SU-DHL-6 (cell line): ENCODE results near the gene ACTL7A.

ENCODE experiments used
- H2AFZ ChIP-seq: fragments of 200-600 bp; sonication (generic); 2 replicates; pipeline ENCODE4 v1.6.1; 2014; ENCODE audit warnings: low read depth, mild to moderate bottlenecking, moderate library complexity, mixed read lengths, antibody characterized with exemption, low read length; ENCODE audit not compliant: severe bottlenecking
- H3F3A ChIP-seq: fragments of 200-600 bp; shearing (Covaris generic); 2 replicates; pipeline ENCODE4 v1.6.0; 2016; ENCODE audit warnings: antibody characterized with exemption, mild to moderate bottlenecking; ENCODE audit not compliant: insufficient read depth
- H3K27ac ChIP-seq: fragments of 200-600 bp; sonication (generic); 2 replicates; pipeline ENCODE4 v1.5.1; 2016; ENCODE audit warnings: low read depth, mild to moderate bottlenecking, low read length, moderate library complexity, mixed read lengths
- H3K27me3 ChIP-seq: fragments of 200-600 bp; sonication (generic), shearing (Covaris generic); 2 replicates; pipeline ENCODE4 v1.6.0; 2014; ENCODE audit warnings: mild to moderate bottlenecking, low read length
- H3K36me3 ChIP-seq: fragments of 200-600 bp; sonication (generic); 2 replicates; pipeline ENCODE4 v1.6.1; 2014; ENCODE audit warnings: mild to moderate bottlenecking, low read length, mixed read lengths
- H3K4me2 ChIP-seq: fragments of 300-600, 200-600 bp; shearing (Covaris generic), sonication (generic); 2 replicates; pipeline ENCODE4 v1.6.0; 2014; ENCODE audit warnings: low read length, low read depth, mild to moderate bottlenecking; ENCODE audit not compliant: poor library complexity, severe bottlenecking
- H3K4me3 ChIP-seq: fragments of 200-600 bp; sonication (generic); 2 replicates; pipeline ENCODE4 v1.5.1; 2014; ENCODE audit warnings: antibody characterized with exemption, low read length, mild to moderate bottlenecking, mixed read lengths; ENCODE audit not compliant: insufficient read depth, poor library complexity, severe bottlenecking
- H3K79me2 ChIP-seq: fragments of 200-600 bp; sonication (generic); 2 replicates; pipeline ENCODE4 v1.6.1; 2014; ENCODE audit warnings: mild to moderate bottlenecking, low read length, moderate library complexity; ENCODE audit not compliant: insufficient read depth
- H3K9ac ChIP-seq: fragments of 200-600 bp; sonication (generic); 2 replicates; pipeline ENCODE4 v1.7.0; 2014; ENCODE audit warnings: mild to moderate bottlenecking, low read length
- H3K9me2 ChIP-seq: fragments of 200-600 bp; sonication (generic); replicated peaks from 2 replicates; pipeline ENCODE4 v1.6.1; 2014; ENCODE audit warnings: low read length; ENCODE audit not compliant: insufficient read depth
- H3K9me3 ChIP-seq: fragments of 200-600 bp; sonication (generic); 2 replicates; pipeline ENCODE4 v1.6.1; 2014; ENCODE audit warnings: low read length, mixed read lengths; ENCODE audit not compliant: insufficient read depth
- H4K20me1 ChIP-seq: fragments of 200-600 bp; sonication (generic); 2 replicates; pipeline ENCODE4 v1.6.1; 2014; ENCODE audit warnings: low read depth, mild to moderate bottlenecking, antibody characterized with exemption, low read length, moderate library complexity, mixed read lengths
- CTCF ChIP-seq: fragments of 200-600 bp; sonication (generic); IDR thresholded peaks from one replicate; pipeline ENCODE4 v1.5.1; 2017; ENCODE audit warnings: antibody characterized with exemption, mild to moderate bottlenecking, low read length, moderate library complexity; ENCODE audit not compliant: insufficient read depth, poor library complexity, severe bottlenecking
- EZH2phosphoT487 ChIP-seq: fragments of 200-600 bp; sonication (generic), shearing (Covaris generic); conservative IDR thresholded peaks from 2 replicates; pipeline ENCODE4 v1.6.1; 2018; ENCODE audit warnings: mild to moderate bottlenecking, antibody characterized with exemption, low read length, moderate library complexity, mixed read lengths

Gene ACTL7A

GRCh38 chr9:108876425-108876824, 14.4 kb downstream of the ACTL7A start:
- H4K20me1 ChIP-seq = no peaks in the 10 kb centered on the region
- no peak overlapping the region for H2AFZ ChIP-seq
- no peak overlapping the region for H3K27ac ChIP-seq
- no peaks in the 10 kb centered on the region for H3K27me3 ChIP-seq
- TF ChIP-seq CTCF (no peak), EZH2phosphoT487 (no peak)
- peaks cover 9% of the 10 kb centered on the region for H3K36me3 ChIP-seq
- no peak overlapping the region for H3K9ac ChIP-seq
- no peaks in the 10 kb centered on the region for H3K79me2 ChIP-seq
- H3K9me2 ChIP-seq = no peaks in the 10 kb centered on the region
- no peak overlapping the region for H3K4me3 ChIP-seq
- no peak overlapping the region for H3K4me2 ChIP-seq
- no peaks in the 10 kb centered on the region for H3F3A ChIP-seq
- no peaks in the 10 kb centered on the region for H3K9me3 ChIP-seq

GRCh38 chr9:108877524-108877923, 15.5 kb downstream of the ACTL7A start:
- Histone ChIP-seq H3K4me2 (no peak overlapping the region), H3K9ac (no peak overlapping the region), H3K27me3 (no peaks in the 10 kb centered on the region), H3F3A (no peaks in the 10 kb centered on the region), H3K36me3 (peaks cover 9% of the 10 kb centered on the region; the same call in 1 of the 2 replicates), H3K79me2 (no peaks in the 10 kb centered on the region), H4K20me1 (no peaks in the 10 kb centered on the region), H3K27ac (no peak overlapping the region), H2AFZ (no peak overlapping the region), H3K9me3 (no peaks in the 10 kb centered on the region), H3K4me3 (no peak overlapping the region), H3K9me2 (no peaks in the 10 kb centered on the region)
- TF ChIP-seq CTCF (no peak), EZH2phosphoT487 (no peak)

GRCh38 chr9:108880738-108881316, 18.8 kb downstream of the ACTL7A start:
- no peaks in the 10 kb centered on the region for H3K9me2 ChIP-seq
- no peak overlapping the region for H3K4me3 ChIP-seq
- H4K20me1 ChIP-seq = no peaks in the 10 kb centered on the region
- no peak overlapping the region for H3K27ac ChIP-seq
- H3K9ac ChIP-seq = no peak overlapping the region
- no peaks in the 10 kb centered on the region for H3F3A ChIP-seq
- no peak overlapping the region for H3K4me2 ChIP-seq
- H3K36me3 ChIP-seq = peaks cover 4% of the 10 kb centered on the region; the same call in 1 of the 2 replicates
- H3K9me3 ChIP-seq = no peaks in the 10 kb centered on the region
- TF ChIP-seq EZH2phosphoT487 (no peak), CTCF (no peak)
- H2AFZ ChIP-seq = no peak overlapping the region
- no peaks in the 10 kb centered on the region for H3K79me2 ChIP-seq
- no peaks in the 10 kb centered on the region for H3K27me3 ChIP-seq
